H1 (cell line): ENCODE results near the gene P3H2.

Experiments
- BACH1 ChIP-seq: IDR thresholded peaks from 2 replicates; pipeline ENCODE4 v1.6.1; 2012; ENCODE audit warnings: low read length, improper control_type of control experiment
- CTCF ChIP-seq, 3 experiments: IDR thresholded peaks; 1 replicate in 2 of 3; 2 replicates in 1 of 3; pipeline versions ENCODE4 v1.5.1 to v1.6.1; 2011; ENCODE audit warnings: low read length in 3 of 3, mild to moderate bottlenecking in 3 of 3, inconsistent platforms in 2 of 3, low read depth in 1 of 3, moderate library complexity in 1 of 3; ENCODE audit not compliant: insufficient read depth in 1 of 3; ENCODE audit errors: control extremely low read depth in 1 of 3
- EZH2 ChIP-seq: fragments of 200-600 bp; sonication (generic); IDR thresholded peaks from 2 replicates; pipeline ENCODE4 v1.7.1; 2012; ENCODE audit warnings: low read depth, mild to moderate bottlenecking, moderate library complexity, low read length, inconsistent platforms; ENCODE audit not compliant: severe bottlenecking
- GABPA ChIP-seq: IDR thresholded peaks from 2 replicates; pipeline ENCODE4 v1.6.1; 2011; ENCODE audit warnings: mild to moderate bottlenecking, low read length, moderate library complexity, borderline replicate concordance; ENCODE audit not compliant: insufficient read depth
- KDM1A ChIP-seq: fragments of 200-600, 300-600 bp; sonication (generic); IDR thresholded peaks from 2 replicates; pipeline ENCODE4 v1.7.1; 2016; ENCODE audit warnings: mild to moderate bottlenecking, low read length, borderline replicate concordance
- MAFK ChIP-seq: IDR thresholded peaks from 2 replicates; pipeline ENCODE4 v1.6.1; 2012; ENCODE audit warnings: low read depth, mild to moderate bottlenecking, improper control_type of control experiment, low read length
- PHF8 ChIP-seq: fragments of 200-600 bp; sonication (generic); conservative IDR thresholded peaks from 2 replicates; pipeline ENCODE4 v1.7.1; 2012; ENCODE audit warnings: low read depth, mild to moderate bottlenecking, inconsistent platforms, low read length, moderate library complexity
- POLR2AphosphoS5 ChIP-seq: IDR thresholded peaks from 2 replicates; pipeline ENCODE4 v1.6.1; 2011; ENCODE audit warnings: low read depth, low read length
- RNF2 ChIP-seq: fragments of 200-900, 300-1000 bp; sonication (generic); IDR thresholded peaks from 2 replicates; pipeline ENCODE4 v1.7.1; 2016; ENCODE audit warnings: borderline replicate concordance, low read depth, mild to moderate bottlenecking, antibody characterized with exemption, low read length; ENCODE audit not compliant: poor library complexity, severe bottlenecking; ENCODE audit errors: missing control alignments
- SIRT6 ChIP-seq: IDR thresholded peaks from one replicate; pipeline ENCODE4 v1.7.1; 2012; ENCODE audit warnings: low read length, inconsistent platforms
- TAF1 ChIP-seq: IDR thresholded peaks from 2 replicates; pipeline ENCODE4 v1.6.1; 2011; ENCODE audit warnings: mild to moderate bottlenecking, low read depth, low read length
- YY1 ChIP-seq: IDR thresholded peaks from 2 replicates; pipeline ENCODE4 v1.6.1; 2011; ENCODE audit warnings: low read depth, mild to moderate bottlenecking, low read length

- TF ChIP-seq MAFK, result no peak
- no peak for TF ChIP-seq CTCF (IDR thresholded peaks at IDR 0.05; ENCODE audit: control extremely low read depth in 1 of 3, insufficient read depth in 1 of 3, low read depth in 1 of 3, low read length in 3 of 3)
- TF ChIP-seq RNF2, result no peak
- no peak for TF ChIP-seq KDM1A
- no peak for TF ChIP-seq YY1
- TF ChIP-seq PHF8, result no peak
- no peak for TF ChIP-seq GABPA
- TF ChIP-seq EZH2, result no peak
- no peak for TF ChIP-seq TAF1
- TF ChIP-seq SIRT6, result no peak
- TF ChIP-seq POLR2AphosphoS5, result no peak
- TF ChIP-seq BACH1, result no peak
Measured at GRCh38 chr3:189981668-189982067, 139.0 kb downstream of the P3H2 start.
